Body of pancreas (tissue), 4 donors: Measurements from ENCODE around the gene ZBTB20.
"Not testable (repeated sequence)": the region's sequence is repeated elsewhere in the genome, so short reads cannot be mapped to it uniquely, and the experiment has no call there.

Experiments used
- POLR2A ChIP-seq, 3 donors: fragments of 450-650 bp; IDR thresholded peaks; one replicate each; pipeline ENCODE4 v1.6.1; 2016; ENCODE audit warnings: antibody characterized with exemption in 3 of 3, mild to moderate bottlenecking in 2 of 3
- TF ChIP-seq, protein P1 (sequence below), 7 experiments: fragments of 450-650 bp in 4 of 7; fragments of 200-600 bp in 3 of 7; sonication (generic) in 3 of 7; IDR thresholded peaks; one replicate each; pipeline ENCODE4 v1.5.1; 2016 to 2019; ENCODE audit warnings: antibody characterized with exemption in 7 of 7

GRCh38 chr3:115184859-115185572, 37.9 kb upstream of the ZBTB20 start:
- TF ChIP-seq, protein P1, sequence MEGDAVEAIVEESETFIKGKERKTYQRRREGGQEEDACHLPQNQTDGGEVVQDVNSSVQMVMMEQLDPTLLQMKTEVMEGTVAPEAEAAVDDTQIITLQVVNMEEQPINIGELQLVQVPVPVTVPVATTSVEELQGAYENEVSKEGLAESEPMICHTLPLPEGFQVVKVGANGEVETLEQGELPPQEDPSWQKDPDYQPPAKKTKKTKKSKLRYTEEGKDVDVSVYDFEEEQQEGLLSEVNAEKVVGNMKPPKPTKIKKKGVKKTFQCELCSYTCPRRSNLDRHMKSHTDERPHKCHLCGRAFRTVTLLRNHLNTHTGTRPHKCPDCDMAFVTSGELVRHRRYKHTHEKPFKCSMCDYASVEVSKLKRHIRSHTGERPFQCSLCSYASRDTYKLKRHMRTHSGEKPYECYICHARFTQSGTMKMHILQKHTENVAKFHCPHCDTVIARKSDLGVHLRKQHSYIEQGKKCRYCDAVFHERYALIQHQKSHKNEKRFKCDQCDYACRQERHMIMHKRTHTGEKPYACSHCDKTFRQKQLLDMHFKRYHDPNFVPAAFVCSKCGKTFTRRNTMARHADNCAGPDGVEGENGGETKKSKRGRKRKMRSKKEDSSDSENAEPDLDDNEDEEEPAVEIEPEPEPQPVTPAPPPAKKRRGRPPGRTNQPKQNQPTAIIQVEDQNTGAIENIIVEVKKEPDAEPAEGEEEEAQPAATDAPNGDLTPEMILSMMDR (IDR thresholded peaks at IDR 0.05), result not testable (repeated sequence)
- not testable (repeated sequence) for TF ChIP-seq POLR2A (IDR thresholded peaks at IDR 0.05)
